Breast epithelium (tissue), 3 donors: Measurements from ENCODE around the gene MT1F.

Experiments used
- POLR2AphosphoS5 ChIP-seq, 3 donors: sonication (generic); formaldehyde crosslinking; IDR thresholded peaks; one replicate each; pipeline ENCODE4 v1.6.1; 2017; ENCODE audit warnings: antibody characterized with exemption in 3 of 3
- TF ChIP-seq, protein P1 (sequence below), 3 donors: fragments of 450-650 bp; IDR thresholded peaks; one replicate each; pipeline ENCODE4 v1.5.1; 2016 to 2017; ENCODE audit warnings: antibody characterized with exemption in 3 of 3, mild to moderate bottlenecking in 3 of 3, moderate library complexity in 3 of 3

- TF ChIP-seq, protein P1, sequence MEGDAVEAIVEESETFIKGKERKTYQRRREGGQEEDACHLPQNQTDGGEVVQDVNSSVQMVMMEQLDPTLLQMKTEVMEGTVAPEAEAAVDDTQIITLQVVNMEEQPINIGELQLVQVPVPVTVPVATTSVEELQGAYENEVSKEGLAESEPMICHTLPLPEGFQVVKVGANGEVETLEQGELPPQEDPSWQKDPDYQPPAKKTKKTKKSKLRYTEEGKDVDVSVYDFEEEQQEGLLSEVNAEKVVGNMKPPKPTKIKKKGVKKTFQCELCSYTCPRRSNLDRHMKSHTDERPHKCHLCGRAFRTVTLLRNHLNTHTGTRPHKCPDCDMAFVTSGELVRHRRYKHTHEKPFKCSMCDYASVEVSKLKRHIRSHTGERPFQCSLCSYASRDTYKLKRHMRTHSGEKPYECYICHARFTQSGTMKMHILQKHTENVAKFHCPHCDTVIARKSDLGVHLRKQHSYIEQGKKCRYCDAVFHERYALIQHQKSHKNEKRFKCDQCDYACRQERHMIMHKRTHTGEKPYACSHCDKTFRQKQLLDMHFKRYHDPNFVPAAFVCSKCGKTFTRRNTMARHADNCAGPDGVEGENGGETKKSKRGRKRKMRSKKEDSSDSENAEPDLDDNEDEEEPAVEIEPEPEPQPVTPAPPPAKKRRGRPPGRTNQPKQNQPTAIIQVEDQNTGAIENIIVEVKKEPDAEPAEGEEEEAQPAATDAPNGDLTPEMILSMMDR (IDR thresholded peaks at IDR 0.05) = no peak
- no peak for TF ChIP-seq POLR2AphosphoS5 (IDR thresholded peaks at IDR 0.05)
These were observed 37.3 kb upstream of the MT1F start for GRCh38 chr16:56620339-56620897.
